ENCODE results near the gene LRP2.
"Not testable (repeated sequence)": the region's sequence is repeated elsewhere in the genome, so short reads cannot be mapped to it uniquely, and the experiment has no call there.

Gene LRP2

GRCh38 chr2:169272010-169272409 is 90.3 kb downstream of the LRP2 start:
- Histone ChIP-seq H3K9me3 (ENCODE audit: insufficient read depth, low read depth, low read length) (no peaks in the 10 kb centered on the region; the same call in 1 of the 2 replicates), H3K4me3 (ENCODE audit: low read length) (no peak overlapping the region), H3K27me3 (ENCODE audit: insufficient read depth, low read length) (no peaks in the 10 kb centered on the region), H3K36me3 (ENCODE audit: insufficient read depth, low read length) (no peaks in the 10 kb centered on the region), H3K27ac (ENCODE audit: low read depth, low read length) (no peak overlapping the region), H3K4me1 (ENCODE audit: insufficient read depth, low read length) (no peaks in the 10 kb centered on the region), H3K9ac (ENCODE audit: low read depth, low read length) (no peak overlapping the region)
- 93% methylated on average over 4 of the region's 4 CpGs for WGBS

GRCh38 chr2:169270574-169270973 is 91.8 kb downstream of the LRP2 start:
- not testable (repeated sequence) for H3K9me3 ChIP-seq (ENCODE audit: insufficient read depth, low read depth, low read length); H3K9ac ChIP-seq (ENCODE audit: low read depth, low read length); H3K36me3 ChIP-seq (ENCODE audit: insufficient read depth, low read length); H3K4me3 ChIP-seq (ENCODE audit: low read length); H3K27ac ChIP-seq (ENCODE audit: low read depth, low read length); H3K4me1 ChIP-seq (ENCODE audit: insufficient read depth, low read length); H3K27me3 ChIP-seq (ENCODE audit: insufficient read depth, low read length)
- WGBS, result 50% methylated on average over 1 of the region's 6 CpGs

GRCh38 chr2:169265591-169265990 is 96.7 kb downstream of the LRP2 start:
- Histone ChIP-seq H3K4me3 (ENCODE audit: low read length) (no peak overlapping the region), H3K9ac (ENCODE audit: low read depth, low read length) (no peak overlapping the region), H3K4me1 (ENCODE audit: insufficient read depth, low read length) (0 out of 2 replicates have a peak, but pooled peaks cover 4% of the 10 kb centered on the region), H3K27me3 (ENCODE audit: insufficient read depth, low read length) (no peaks in the 10 kb centered on the region), H3K9me3 (ENCODE audit: insufficient read depth, low read depth, low read length) (no peaks in the 10 kb centered on the region), H3K36me3 (ENCODE audit: insufficient read depth, low read length) (no peaks in the 10 kb centered on the region), H3K27ac (ENCODE audit: low read depth, low read length) (no peak overlapping the region)
- 89% methylated on average over 1 of the region's 1 CpG for WGBS

DNA sequence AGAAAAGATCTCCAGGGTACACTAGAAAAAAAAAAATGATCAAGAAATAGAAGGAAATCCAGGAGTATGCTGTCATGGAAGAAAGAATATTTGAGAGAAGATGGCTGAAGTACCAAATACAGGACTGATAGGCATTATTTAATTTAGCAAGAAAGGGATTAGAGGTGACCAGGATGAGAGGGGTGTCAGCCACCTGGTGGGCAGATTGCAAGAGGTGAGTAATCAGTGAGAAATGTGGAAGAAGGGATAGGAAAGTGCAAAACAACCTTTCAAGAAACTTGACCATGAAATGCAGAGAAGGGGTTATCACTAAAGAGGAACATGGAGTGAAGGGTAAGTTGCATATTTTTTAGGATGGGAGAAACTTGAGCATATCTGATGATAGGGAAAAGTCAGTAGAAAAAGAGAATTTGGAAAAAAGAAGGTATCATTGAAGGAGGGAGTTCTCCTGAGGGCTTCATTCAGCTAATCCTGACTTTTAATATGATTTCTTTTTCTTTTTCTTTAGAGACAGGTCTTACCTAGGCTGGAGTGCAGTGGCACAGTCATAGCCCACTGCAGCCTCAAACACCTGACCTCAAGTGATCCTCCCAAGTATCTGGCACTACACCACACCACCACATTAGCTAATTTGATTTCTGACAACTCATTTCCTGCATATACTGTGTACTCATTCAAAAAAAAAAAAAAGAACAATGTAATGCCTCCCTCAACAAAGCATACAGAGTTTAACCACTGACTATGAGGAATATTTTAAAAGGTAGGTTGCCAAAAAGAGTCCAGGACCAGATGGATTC is 101.3 kb downstream of the LRP2 start:
- Histone ChIP-seq H3K36me3 (ENCODE audit: insufficient read depth, low read length) (no peaks in the 10 kb centered on the region), H3K27ac (ENCODE audit: low read depth, low read length) (no peak overlapping the region), H3K4me3 (ENCODE audit: low read length) (no peak overlapping the region), H3K27me3 (ENCODE audit: insufficient read depth, low read length) (no peaks in the 10 kb centered on the region), H3K4me1 (ENCODE audit: insufficient read depth, low read length) (peaks cover 12% of the 10 kb centered on the region; the same call in 1 of the 2 replicates), H3K9ac (ENCODE audit: low read depth, low read length) (no peak overlapping the region), H3K9me3 (ENCODE audit: insufficient read depth, low read depth, low read length) (no peaks in the 10 kb centered on the region)

GRCh38 chr2:169260246-169260645 is 102.1 kb downstream of the LRP2 start:
- Histone ChIP-seq H3K4me3 (ENCODE audit: low read length) (no peak overlapping the region), H3K4me1 (ENCODE audit: insufficient read depth, low read length) (peaks cover 12% of the 10 kb centered on the region; the same call in 1 of the 2 replicates), H3K9ac (ENCODE audit: low read depth, low read length) (no peak overlapping the region), H3K27me3 (ENCODE audit: insufficient read depth, low read length) (no peaks in the 10 kb centered on the region), H3K27ac (ENCODE audit: low read depth, low read length) (no peak overlapping the region), H3K36me3 (ENCODE audit: insufficient read depth, low read length) (no peaks in the 10 kb centered on the region), H3K9me3 (ENCODE audit: insufficient read depth, low read depth, low read length) (no peaks in the 10 kb centered on the region)
- WGBS, result 92% methylated on average over 1 of the region's 1 CpG

- Histone ChIP-seq H3K9ac (ENCODE audit: low read depth, low read length) (no peak overlapping the region), H3K36me3 (ENCODE audit: insufficient read depth, low read length) (no peaks in the 10 kb centered on the region), H3K9me3 (ENCODE audit: insufficient read depth, low read depth, low read length) (no peaks in the 10 kb centered on the region), H3K4me1 (ENCODE audit: insufficient read depth, low read length) (peaks cover 12% of the 10 kb centered on the region; the same call in 1 of the 2 replicates), H3K4me3 (ENCODE audit: low read length) (no peak overlapping the region), H3K27me3 (ENCODE audit: insufficient read depth, low read length) (no peaks in the 10 kb centered on the region), H3K27ac (ENCODE audit: low read depth, low read length) (no peak overlapping the region)
- 91% methylated on average over 5 of the region's 5 CpGs for WGBS
Observed at GRCh38 chr2:169259402-169259801, 102.9 kb downstream of the LRP2 start.

- no peaks in the 10 kb centered on the region for H3K27me3 ChIP-seq (ENCODE audit: insufficient read depth, low read length)
- H3K4me3 ChIP-seq (ENCODE audit: low read length), result no peak overlapping the region
- H3K9me3 ChIP-seq (ENCODE audit: insufficient read depth, low read depth, low read length), result no peaks in the 10 kb centered on the region
- 59% methylated on average over 2 of the region's 3 CpGs for WGBS
- no peak overlapping the region for H3K9ac ChIP-seq (ENCODE audit: low read depth, low read length)
- peaks cover 12% of the 10 kb centered on the region; the same call in 1 of the 2 replicates for H3K4me1 ChIP-seq (ENCODE audit: insufficient read depth, low read length)
- H3K36me3 ChIP-seq (ENCODE audit: insufficient read depth, low read length), result no peaks in the 10 kb centered on the region
- H3K27ac ChIP-seq (ENCODE audit: low read depth, low read length), result no peak overlapping the region
Observed at GRCh38 chr2:169258045-169258601, 104.2 kb downstream of the LRP2 start.

DNA sequence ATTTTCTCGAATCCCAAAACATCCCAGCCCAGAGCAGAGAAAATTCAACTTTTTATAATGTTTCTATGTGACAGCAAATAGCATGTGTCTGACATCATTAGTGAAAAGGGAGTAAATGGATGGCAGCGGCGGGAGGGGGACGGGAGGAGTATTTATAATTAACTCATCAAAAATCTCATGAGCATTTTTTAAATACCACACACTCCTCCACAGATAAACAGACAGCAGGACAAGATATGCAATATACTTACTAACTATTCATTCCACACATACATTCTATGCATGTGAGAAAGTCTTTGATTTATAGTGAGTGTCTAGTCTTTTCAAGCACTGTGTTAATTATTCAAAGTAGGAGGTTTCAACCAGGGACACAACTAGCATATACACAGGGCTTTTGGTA is 107.6 kb downstream of the LRP2 start:
- H3K27me3 ChIP-seq (ENCODE audit: insufficient read depth, low read length), result no peaks in the 10 kb centered on the region
- WGBS, result no CpG with 5 or more reads among the region's 4 CpGs
- no peaks in the 10 kb centered on the region for H3K36me3 ChIP-seq (ENCODE audit: insufficient read depth, low read length)
- no peaks in the 10 kb centered on the region for H3K9me3 ChIP-seq (ENCODE audit: insufficient read depth, low read depth, low read length)
- H3K9ac ChIP-seq (ENCODE audit: low read depth, low read length), result no peak overlapping the region
- H3K4me1 ChIP-seq (ENCODE audit: insufficient read depth, low read length), result peaks cover 8% of the 10 kb centered on the region; the same call in 1 of the 2 replicates
- no peak overlapping the region for H3K4me3 ChIP-seq (ENCODE audit: low read length)
- no peak overlapping the region for H3K27ac ChIP-seq (ENCODE audit: low read depth, low read length)

- H3K27ac ChIP-seq (ENCODE audit: low read depth, low read length), result no peak overlapping the region
- no peak overlapping the region for H3K9ac ChIP-seq (ENCODE audit: low read depth, low read length)
- H3K4me3 ChIP-seq (ENCODE audit: low read length), result no peak overlapping the region
- H3K36me3 ChIP-seq (ENCODE audit: insufficient read depth, low read length), result peaks cover 3% of the 10 kb centered on the region; the same call in 1 of the 2 replicates
- no peaks in the 10 kb centered on the region for H3K9me3 ChIP-seq (ENCODE audit: insufficient read depth, low read depth, low read length)
- no peaks in the 10 kb centered on the region for H3K27me3 ChIP-seq (ENCODE audit: insufficient read depth, low read length)
- no peaks in the 10 kb centered on the region for H3K4me1 ChIP-seq (ENCODE audit: insufficient read depth, low read length)
- 88% methylated on average over 4 of the region's 4 CpGs for WGBS
Observed at GRCh38 chr2:169247211-169247610, 115.1 kb downstream of the LRP2 start.

- H3K27me3 ChIP-seq (ENCODE audit: insufficient read depth, low read length), result no peaks in the 10 kb centered on the region
- no CpG with 5 or more reads among the region's 1 CpG for WGBS
Observed at GRCh38 chr2:169240405-169240804, 121.9 kb downstream of the LRP2 start.

DNA sequence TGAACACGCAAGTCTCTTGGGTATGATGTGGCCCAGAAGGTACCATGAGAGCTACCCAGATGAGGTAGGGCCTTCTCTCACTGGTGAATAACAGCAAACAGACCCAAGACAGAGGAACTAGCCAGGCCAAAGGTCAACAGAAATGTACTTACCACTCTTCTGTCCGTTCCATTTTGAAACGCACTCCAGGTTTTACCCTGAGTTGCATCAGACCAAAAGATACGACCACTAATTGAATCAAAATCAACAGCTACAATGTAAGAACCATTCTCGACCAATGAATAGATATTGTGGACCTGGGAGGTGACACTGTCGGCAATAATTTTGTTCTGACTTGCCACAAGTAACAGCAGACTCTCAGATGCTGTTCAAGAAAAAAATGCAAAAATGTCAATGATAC is 124.4 kb downstream of the LRP2 start:
- Histone ChIP-seq H3K9ac (ENCODE audit: low read depth, low read length) (no peak overlapping the region), H3K4me1 (ENCODE audit: insufficient read depth, low read length) (no peaks in the 10 kb centered on the region), H3K36me3 (ENCODE audit: insufficient read depth, low read length) (peaks cover 4% of the 10 kb centered on the region; the same call in 1 of the 2 replicates), H3K4me3 (ENCODE audit: low read length) (no peak overlapping the region), H3K9me3 (ENCODE audit: insufficient read depth, low read depth, low read length) (no peaks in the 10 kb centered on the region), H3K27me3 (ENCODE audit: insufficient read depth, low read length) (no peaks in the 10 kb centered on the region), H3K27ac (ENCODE audit: low read depth, low read length) (no peak overlapping the region)
- WGBS, result 92% methylated on average over 6 of the region's 6 CpGs

More at GRCh38 chr2:169240405-169240804, 121.9 kb downstream of the LRP2 start:
- no peak overlapping the region for H3K27ac ChIP-seq (ENCODE audit: low read depth, low read length)
- H3K4me3 ChIP-seq (ENCODE audit: low read length), result no peak overlapping the region
- no peaks in the 10 kb centered on the region for H3K9me3 ChIP-seq (ENCODE audit: insufficient read depth, low read depth, low read length)
- peaks cover 4% of the 10 kb centered on the region; the same call in 1 of the 2 replicates for H3K36me3 ChIP-seq (ENCODE audit: insufficient read depth, low read length)
- no peak overlapping the region for H3K9ac ChIP-seq (ENCODE audit: low read depth, low read length)
- no peaks in the 10 kb centered on the region for H3K4me1 ChIP-seq (ENCODE audit: insufficient read depth, low read length)

All from HUES64 (cell line).